Measurements from ENCODE around the gene GAS1. TPM values are rescaled to one million over a fixed set of nuclear protein-coding genes. Genes with fewer than 3 reads are reported as not detected.

The GAS1 gene
- total and polyA plus RNA-seq, 2 of the 8 experiments (the other 6 are each of a cell fraction or from before 2014, with no cell fraction given), result 2.8 to 5.7 TPM

DNA sequence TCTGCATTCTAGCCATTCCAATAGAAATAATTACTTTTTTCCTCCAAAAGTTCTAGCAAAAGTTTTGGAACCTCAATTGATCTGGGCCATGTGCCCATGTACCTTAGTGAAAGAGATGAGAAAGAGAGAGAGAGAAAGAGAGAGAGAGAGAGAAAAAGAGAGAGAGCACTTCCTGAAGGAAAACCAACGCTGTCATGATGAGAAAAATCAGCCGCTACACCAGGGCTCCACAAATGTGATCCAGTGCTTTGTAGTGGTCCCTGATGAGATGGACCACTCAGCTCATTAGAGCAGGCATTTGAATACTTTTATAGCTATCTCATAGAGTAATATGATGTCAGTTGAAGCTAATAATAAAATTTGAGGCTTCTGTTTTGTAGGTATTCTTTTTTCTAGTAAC is 7.7 kb upstream of the GAS1 start:
- Histone ChIP-seq H3K27me3 (replicated peaks in 1 of 4; ENCODE audit: control insufficient read depth in 3 of 4, extremely low read depth in 1 of 4, insufficient read depth in 3 of 4, low read length in 3 of 4) (peaks cover 0 to under 1% (median 0%) of the 10 kb centered on the region in 4 experiments; a peak in 2 of 7 replicates), H4K5ac (ENCODE audit: insufficient read length, low read depth, low read length) (no peak overlapping the region), H3K4me2 (ENCODE audit: insufficient read depth in 1 of 2, low read depth in 2 of 2, low read length in 2 of 2) (no peak overlapping the region), H3K23ac (ENCODE audit: insufficient read length) (no peak overlapping the region), H3K23me2 (ENCODE audit: low read depth, low read length) (no peaks in the 10 kb centered on the region), H3K4me3 (ENCODE audit: extremely low read depth in 1 of 4, insufficient read depth in 2 of 4, low read depth in 3 of 4, low read length in 4 of 4) (no peak overlapping the region), H3K79me1 (ENCODE audit: low read depth, low read length) (no peaks in the 10 kb centered on the region), H3K27ac (ENCODE audit: low read depth, low read length) (no peak overlapping the region), H2BK15ac (ENCODE audit: low read length) (no peak overlapping the region), H2AK5ac (ENCODE audit: low read depth, low read length) (no peak overlapping the region), H3K4ac (replicated peaks; ENCODE audit: insufficient read length, low read depth, low read length) (no peak overlapping the region), H2BK12ac (ENCODE audit: low read depth, low read length) (no peak overlapping the region), H2AFZ (ENCODE audit: low read length) (no peak overlapping the region), H2BK20ac (ENCODE audit: low read length) (no peak overlapping the region), H3K79me2 (ENCODE audit: control insufficient read depth in 1 of 2, insufficient read depth in 2 of 2, low read length in 2 of 2) (no peaks in the 10 kb centered on the region), H4K20me1 (replicated peaks in 1 of 2; ENCODE audit: control insufficient read depth in 1 of 2, insufficient read depth in 2 of 2, low read length in 2 of 2) (no peaks in the 10 kb centered on the region), H2BK5ac (ENCODE audit: low read depth, low read length) (no peak overlapping the region), H4K8ac (ENCODE audit: extremely low read depth, insufficient read depth, low read length) (no peak overlapping the region), H3K18ac (ENCODE audit: extremely low read depth, low read length) (no peak overlapping the region), H3K9me3 (ENCODE audit: insufficient read depth in 2 of 2, low read depth in 1 of 2, low read length in 1 of 2) (peaks cover 4 to 6% of the 10 kb centered on the region in 2 experiments; a peak in 1 of 4 replicates), H3K14ac (ENCODE audit: insufficient read length) (no peak overlapping the region), H2BK120ac (replicated peaks; ENCODE audit: low read depth, low read length) (no peak overlapping the region), H3K9ac (replicated peaks in 1 of 4; ENCODE audit: extremely low read depth in 1 of 4, low read depth in 3 of 4, low read length in 3 of 4) (no peak overlapping the region), H3K56ac (replicated peaks; ENCODE audit: insufficient read length, low read depth, low read length) (no peak overlapping the region), H3K4me1 (replicated peaks in 1 of 4; ENCODE audit: control insufficient read depth in 3 of 4, insufficient read depth in 4 of 4, low read length in 3 of 4) (no peaks in the 10 kb centered on the region), H4K91ac (replicated peaks; ENCODE audit: insufficient read length, low read length) (no peak overlapping the region), H3K36me3 (ENCODE audit: control insufficient read depth in 2 of 4, insufficient read depth in 4 of 4, low read length in 3 of 4) (no peaks in the 10 kb centered on the region)
- CTCF ChIA-PET (ENCODE audit: partially characterized antibody), result interaction anchor here (1.2 to 1.3 kb wide), 2 partner anchors 12 to 308 kb away, joined by 3 read pairs; no protein-coding TSS in a partner anchor
- 87% methylated on average over 2 of the region's 2 CpGs; no CpG with 5 or more reads in 1 of the 2 experiments for WGBS, 2 experiments (ENCODE audit: extremely low coverage in 1 of 2, insufficient coverage in 1 of 2, insufficient read length in 1 of 2, insufficient replicate concordance in 2 of 2, low coverage in 1 of 2, low lambda C conversion rate in 2 of 2, missing lambda C conversion rate in 1 of 2)
- FAIRE-seq, result no peak
- no peak for DNase-seq (ENCODE audit: low read depth in 1 of 2, low spot score in 2 of 2)
- POLR2A ChIA-PET (ENCODE audit: partially characterized antibody), result no interaction called here
- TF ChIP-seq, protein P1, sequence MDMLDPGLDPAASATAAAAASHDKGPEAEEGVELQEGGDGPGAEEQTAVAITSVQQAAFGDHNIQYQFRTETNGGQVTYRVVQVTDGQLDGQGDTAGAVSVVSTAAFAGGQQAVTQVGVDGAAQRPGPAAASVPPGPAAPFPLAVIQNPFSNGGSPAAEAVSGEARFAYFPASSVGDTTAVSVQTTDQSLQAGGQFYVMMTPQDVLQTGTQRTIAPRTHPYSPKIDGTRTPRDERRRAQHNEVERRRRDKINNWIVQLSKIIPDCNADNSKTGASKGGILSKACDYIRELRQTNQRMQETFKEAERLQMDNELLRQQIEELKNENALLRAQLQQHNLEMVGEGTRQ (IDR thresholded peaks at IDR 0.05; ENCODE audit: low read length), result no peak
- TF ChIP-seq SUZ12 (IDR thresholded peaks at IDR 0.05; ENCODE audit: low read length), result no peak
- no peak for TF ChIP-seq SRF (IDR thresholded peaks at IDR 0.05; ENCODE audit: low read depth, low read length)
- TF ChIP-seq PHF8 (conservative IDR thresholded peaks at IDR 0.05; ENCODE audit: low read depth, low read length), result no peak
- TF ChIP-seq SIX5 (IDR thresholded peaks at IDR 0.05; ENCODE audit: low read depth, low read length), result no peak
- TF ChIP-seq TAF7 (optimal IDR thresholded peaks at IDR 0.05; ENCODE audit: borderline replicate concordance, low read depth, low read length), result no peak
- no peak for TF ChIP-seq BRCA1 (IDR thresholded peaks at IDR 0.05; ENCODE audit: low read depth, low read length)
- TF ChIP-seq NANOG (IDR thresholded peaks at IDR 0.05; ENCODE audit: insufficient read depth, low read depth, low read length, poor library complexity, severe bottlenecking), result no peak
- no peak for TF ChIP-seq BCL11A (IDR thresholded peaks at IDR 0.05; ENCODE audit: low read depth in 2 of 2, low read length in 2 of 2)
- TF ChIP-seq RBBP5 (IDR thresholded peaks at IDR 0.05; ENCODE audit: borderline replicate concordance, low read depth, low read length), result no peak
- TF ChIP-seq TBP (IDR thresholded peaks at IDR 0.05; ENCODE audit: low read depth, low read length), result no peak
- TF ChIP-seq BACH1 (IDR thresholded peaks at IDR 0.05; ENCODE audit: low read length), result no peak
- no peak for TF ChIP-seq KDM1A (IDR thresholded peaks at IDR 0.05; ENCODE audit: borderline replicate concordance, low read length)
